ENCODE data around the gene GABRA1. TPM values are rescaled to one million over a fixed set of nuclear protein-coding genes. Genes with fewer than 3 reads are reported as not detected.
A peak's percentile ranks its signal among the peaks of the same experiment; 100 is the strongest.

The GABRA1 gene
- not detected for polyA plus RNA-seq (2012; ENCODE audit: low read depth, missing spikeins)

- TF ChIP-seq TAF1 (IDR thresholded peaks at IDR 0.05; ENCODE audit: low read depth, low read length): no peak
- no peak for TF ChIP-seq POU2F2 (IDR thresholded peaks at IDR 0.05; ENCODE audit: low read depth, low read length)
- TF ChIP-seq SPI1 (IDR thresholded peaks at IDR 0.05; ENCODE audit: low read depth, low read length): no peak
- TF ChIP-seq POLR2AphosphoS5 (IDR thresholded peaks at IDR 0.05; ENCODE audit: low read depth, low read length): no peak
- TF ChIP-seq POLR2A (IDR thresholded peaks at IDR 0.05; ENCODE audit: low read depth, low read length): no peak
- TF ChIP-seq PAX5 (IDR thresholded peaks at IDR 0.05; ENCODE audit: insufficient read depth, low read length, severe bottlenecking): no peak
- no peak for DNase-seq (ENCODE audit: insufficient read length, low spot score)
- no peak for FAIRE-seq
Observed at GRCh38 chr5:161847941-161848391, at the start of gene GABRA1. Gene GABRA1, plus strand, starts transcription at chr5:161848120. Its CDS starts 2,691 bp downstream, at chr5:161850811.

- DNase-seq (ENCODE audit: insufficient read length, low spot score): no peak
- no peak for FAIRE-seq
- TF ChIP-seq POLR2A (IDR thresholded peaks at IDR 0.05; ENCODE audit: low read depth, low read length): no peak
- no peak for TF ChIP-seq PAX5 (IDR thresholded peaks at IDR 0.05; ENCODE audit: insufficient read depth, low read length, severe bottlenecking)
- no peak for TF ChIP-seq POU2F2 (IDR thresholded peaks at IDR 0.05; ENCODE audit: low read depth, low read length)
- TF ChIP-seq SPI1 (IDR thresholded peaks at IDR 0.05; ENCODE audit: low read depth, low read length): no peak
- TF ChIP-seq POLR2AphosphoS5 (IDR thresholded peaks at IDR 0.05; ENCODE audit: low read depth, low read length): no peak
- TF ChIP-seq TAF1 (IDR thresholded peaks at IDR 0.05; ENCODE audit: low read depth, low read length): no peak
Observed at GRCh38 chr5:161799316-161799715, 48.6 kb upstream of the GABRA1 start.

- FAIRE-seq: no peak
- TF ChIP-seq POLR2AphosphoS5 (IDR thresholded peaks at IDR 0.05; ENCODE audit: low read depth, low read length): no peak
- TF ChIP-seq TAF1 (IDR thresholded peaks at IDR 0.05; ENCODE audit: low read depth, low read length): no peak
- TF ChIP-seq POU2F2 (IDR thresholded peaks at IDR 0.05; ENCODE audit: low read depth, low read length): no peak
- TF ChIP-seq PAX5 (IDR thresholded peaks at IDR 0.05; ENCODE audit: insufficient read depth, low read length, severe bottlenecking): no peak
- no peak for DNase-seq (ENCODE audit: insufficient read length, low spot score)
Observed at GRCh38 chr5:161804263-161804662, 43.7 kb upstream of the GABRA1 start.

GRCh38 chr5:161846746-161847145 lies 1.2 kb upstream of the GABRA1 start:
- no peak for DNase-seq (ENCODE audit: insufficient read length, low spot score)
- no peak for TF ChIP-seq POLR2A (IDR thresholded peaks at IDR 0.05; ENCODE audit: low read depth, low read length)
- no peak for TF ChIP-seq POU2F2 (IDR thresholded peaks at IDR 0.05; ENCODE audit: low read depth, low read length)
- TF ChIP-seq POLR2AphosphoS5 (IDR thresholded peaks at IDR 0.05; ENCODE audit: low read depth, low read length): no peak
- TF ChIP-seq TAF1 (IDR thresholded peaks at IDR 0.05; ENCODE audit: low read depth, low read length): no peak
- no peak for TF ChIP-seq PAX5 (IDR thresholded peaks at IDR 0.05; ENCODE audit: insufficient read depth, low read length, severe bottlenecking)
- no peak for TF ChIP-seq SPI1 (IDR thresholded peaks at IDR 0.05; ENCODE audit: low read depth, low read length)
- no peak for FAIRE-seq

- FAIRE-seq (no peak), DNase-seq (ENCODE audit: insufficient read length, low spot score) (no peak)
- no peak for TF ChIP-seq POLR2AphosphoS5 (IDR thresholded peaks at IDR 0.05; ENCODE audit: low read depth, low read length)
Observed at GRCh38 chr5:161847447-161847846, 473 bp upstream of the GABRA1 start.

GRCh38 chr5:161850491-161850890 lies 2.6 kb downstream of the GABRA1 start:
- DNase-seq (ENCODE audit: insufficient read length, low spot score) (no peak), FAIRE-seq (no peak)
- no peak for TF ChIP-seq POU2F2 (IDR thresholded peaks at IDR 0.05; ENCODE audit: low read depth, low read length)
- no peak for TF ChIP-seq PAX5 (IDR thresholded peaks at IDR 0.05; ENCODE audit: insufficient read depth, low read length, severe bottlenecking)
- TF ChIP-seq TAF1 (IDR thresholded peaks at IDR 0.05; ENCODE audit: low read depth, low read length): no peak
- TF ChIP-seq POLR2AphosphoS5 (IDR thresholded peaks at IDR 0.05; ENCODE audit: low read depth, low read length): no peak
- TF ChIP-seq SPI1 (IDR thresholded peaks at IDR 0.05; ENCODE audit: low read depth, low read length): no peak
- TF ChIP-seq POLR2A (IDR thresholded peaks at IDR 0.05; ENCODE audit: low read depth, low read length): no peak

- TF ChIP-seq TAF1 (IDR thresholded peaks at IDR 0.05; ENCODE audit: low read depth, low read length) (no peak), POLR2AphosphoS5 (IDR thresholded peaks at IDR 0.05; ENCODE audit: low read depth, low read length) (no peak), SPI1 (IDR thresholded peaks at IDR 0.05; ENCODE audit: low read depth, low read length) (no peak), POU2F2 (IDR thresholded peaks at IDR 0.05; ENCODE audit: low read depth, low read length) (no peak)
- DNase-seq (ENCODE audit: insufficient read length, low spot score) (no peak), FAIRE-seq (no peak)
Observed at GRCh38 chr5:161851691-161852299, 3.9 kb downstream of the GABRA1 start.

- no peak for DNase-seq (ENCODE audit: insufficient read length, low spot score)
- no peak for FAIRE-seq
- TF ChIP-seq POU2F2 (IDR thresholded peaks at IDR 0.05; ENCODE audit: low read depth, low read length) (no peak), POLR2A (IDR thresholded peaks at IDR 0.05; ENCODE audit: low read depth, low read length) (no peak), TAF1 (IDR thresholded peaks at IDR 0.05; ENCODE audit: low read depth, low read length) (no peak), POLR2AphosphoS5 (IDR thresholded peaks at IDR 0.05; ENCODE audit: low read depth, low read length) (no peak), PAX5 (IDR thresholded peaks at IDR 0.05; ENCODE audit: insufficient read depth, low read length, severe bottlenecking) (no peak), SPI1 (IDR thresholded peaks at IDR 0.05; ENCODE audit: low read depth, low read length) (no peak)
Observed at GRCh38 chr5:161857358-161857757, 9.4 kb downstream of the GABRA1 start.

GRCh38 chr5:161863259-161863658 lies 15.3 kb downstream of the GABRA1 start:
- FAIRE-seq (no peak), DNase-seq (ENCODE audit: insufficient read length, low spot score) (no peak)
- TF ChIP-seq TAF1 (IDR thresholded peaks at IDR 0.05; ENCODE audit: low read depth, low read length) (no peak), SPI1 (IDR thresholded peaks at IDR 0.05; ENCODE audit: low read depth, low read length) (peak; percentile 55)

GRCh38 chr5:161863811-161864210 lies 15.9 kb downstream of the GABRA1 start:
- FAIRE-seq: no peak
- no peak for DNase-seq (ENCODE audit: insufficient read length, low spot score)

More at GRCh38 chr5:161863811-161864210, 15.9 kb downstream of the GABRA1 start:
- TF ChIP-seq POLR2AphosphoS5 (IDR thresholded peaks at IDR 0.05; ENCODE audit: low read depth, low read length) (no peak), POLR2A (IDR thresholded peaks at IDR 0.05; ENCODE audit: low read depth, low read length) (no peak), PAX5 (IDR thresholded peaks at IDR 0.05; ENCODE audit: insufficient read depth, low read length, severe bottlenecking) (no peak), SPI1 (IDR thresholded peaks at IDR 0.05; ENCODE audit: low read depth, low read length) (no peak), TAF1 (IDR thresholded peaks at IDR 0.05; ENCODE audit: low read depth, low read length) (no peak), POU2F2 (IDR thresholded peaks at IDR 0.05; ENCODE audit: low read depth, low read length) (no peak)

Data from GM12891 (cell line).